Hepatocyte (in vitro differentiated cells): ENCODE measurements around the gene SERGEF. TPM values are rescaled to one million over a fixed set of nuclear protein-coding genes. Genes with fewer than 3 reads are reported as not detected.

Source experiments
- DNase-seq: peaks from one replicate; pipeline ENCODE4 v3.0.0-alpha.2; 2016; ENCODE audit warnings: low spot score
- H2AFZ ChIP-seq: fragments of 200-600 bp; sonication (generic); 2 replicates; pipeline ENCODE4 v1.6.0; 2016; ENCODE audit warnings: antibody characterized with exemption, mild to moderate bottlenecking
- H3K27ac ChIP-seq: fragments of 200-600 bp; sonication (generic); 2 replicates; pipeline ENCODE4 v1.5.1; 2016; ENCODE audit warnings: mild to moderate bottlenecking
- H3K27me3 ChIP-seq: fragments of 200-600 bp; sonication (generic); 2 replicates; pipeline ENCODE4 v1.6.1; 2016
- H3K36me3 ChIP-seq: fragments of 200-600 bp; sonication (generic); replicated peaks from 2 replicates; pipeline ENCODE4 v1.5.1; 2016; ENCODE audit warnings: low read depth; ENCODE audit not compliant: insufficient read depth
- H3K4me1 ChIP-seq: fragments of 200-600 bp; sonication (generic); 2 replicates; pipeline ENCODE4 v1.5.1; 2016; ENCODE audit warnings: mild to moderate bottlenecking, moderate library complexity; ENCODE audit not compliant: insufficient read depth
- H3K4me2 ChIP-seq: fragments of 200-600 bp; sonication (generic); 2 replicates; pipeline ENCODE4 v1.6.0; 2016
- H3K4me3 ChIP-seq: fragments of 200-600 bp; sonication (generic); 2 replicates; pipeline ENCODE4 v1.5.1; 2016; ENCODE audit warnings: mild to moderate bottlenecking
- H3K79me2 ChIP-seq: fragments of 200-600 bp; sonication (generic); 2 replicates; pipeline ENCODE4 v1.6.0; 2017; ENCODE audit warnings: mild to moderate bottlenecking
- H3K9me2 ChIP-seq: fragments of 200-600 bp; sonication (generic); replicated peaks from 2 replicates; pipeline ENCODE4 v1.6.0; 2017; ENCODE audit warnings: mild to moderate bottlenecking; ENCODE audit not compliant: insufficient read depth
- H3K9me3 ChIP-seq: fragments of 200-600 bp; sonication (generic); 2 replicates; pipeline ENCODE4 v1.5.1; 2016; ENCODE audit warnings: low read depth, mild to moderate bottlenecking
- H4K20me1 ChIP-seq: fragments of 200-600 bp; sonication (generic); 2 replicates; pipeline ENCODE4 v1.6.0; 2016; ENCODE audit warnings: mild to moderate bottlenecking; ENCODE audit not compliant: insufficient read depth, poor library complexity, severe bottlenecking
- CTCF ChIP-seq: fragments of 200-600 bp; sonication (generic); IDR thresholded peaks from 2 replicates; pipeline ENCODE4 v1.5.1; 2016; ENCODE audit warnings: antibody characterized with exemption, mild to moderate bottlenecking; ENCODE audit not compliant: poor library complexity
- EZH2 ChIP-seq: fragments of 200-600 bp; sonication (generic); IDR thresholded peaks from 2 replicates; pipeline ENCODE4 v1.6.1; 2016; ENCODE audit warnings: antibody characterized with exemption, mild to moderate bottlenecking, borderline replicate concordance
- EZH2phosphoT487 ChIP-seq: fragments of 200-600 bp; sonication (generic); IDR thresholded peaks from one replicate; pipeline ENCODE4 v1.6.1; 2018; ENCODE audit warnings: antibody characterized with exemption, mild to moderate bottlenecking, low read depth, moderate library complexity; ENCODE audit not compliant: unreplicated experiment, severe bottlenecking
- WGBS: methylation state at CpG from one replicate; pipeline ENCODE4 v1.1.6; 2016; ENCODE audit warnings: low lambda C conversion rate; ENCODE audit errors: missing lambda C conversion rate; 5-methylcytosine and 5-hydroxymethylcytosine counted together
- polyA plus RNA-seq: library from polyadenylated mRNA; unstranded; fragments of >200 nt; fragmentation: Nextera tagmentation; extraction: Ambion mirVana; gene quantifications from 2 replicates; pipeline ENCODE4 v1.2.1, GENCODE V29; 2016
- total RNA-seq: library from RNA; depleted of rRNA; stranded (reverse); fragments of >200 nt; gene quantifications from 2 replicates; pipeline ENCODE4 v1.2.3, GENCODE V29; 2014

The SERGEF gene
- total and polyA plus RNA-seq, 2 experiments from 2014 or later: 21.7 to 28.7 TPM

DNA sequence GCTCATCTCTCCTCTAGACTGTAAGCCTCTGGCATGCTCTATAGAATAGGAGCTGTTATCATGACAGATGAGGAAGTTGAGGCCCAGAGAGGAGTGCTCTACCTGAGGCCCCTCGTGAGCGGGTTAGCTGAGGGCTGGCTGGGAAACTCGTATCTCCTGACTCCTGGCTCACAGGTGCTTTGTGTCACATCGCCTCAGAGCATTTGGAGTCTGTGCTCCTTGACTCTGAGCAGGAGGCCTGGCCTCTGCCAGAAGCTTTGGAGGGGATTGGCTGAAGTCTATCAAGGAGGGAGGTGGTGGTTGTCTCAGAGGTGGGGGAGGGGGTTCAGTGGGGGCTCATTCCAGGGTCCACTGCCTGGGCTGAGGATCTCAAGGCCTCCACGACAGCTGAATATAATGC is 270.8 kb downstream of the SERGEF start:
- H3K4me1 ChIP-seq: no peaks in the 10 kb centered on the region

DNA sequence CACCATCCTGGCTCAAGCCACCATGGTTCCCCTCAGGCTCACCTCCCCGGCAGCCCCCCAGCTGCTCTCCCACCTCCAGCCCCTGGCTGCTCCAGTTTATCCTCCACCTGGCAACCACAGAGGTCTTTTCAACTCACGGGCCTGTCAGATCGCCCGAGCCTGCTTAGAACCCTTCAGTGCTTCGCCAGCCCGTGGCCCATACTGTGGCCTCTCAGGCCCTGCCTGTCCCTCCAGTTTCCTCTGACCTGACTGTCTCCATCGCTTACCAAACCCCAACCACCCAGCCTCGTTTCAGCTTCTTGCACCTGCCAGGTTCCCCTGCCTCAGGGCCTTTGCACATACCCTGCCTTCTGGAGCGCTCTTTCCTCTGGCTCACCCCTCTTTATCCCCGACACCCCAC is 271.4 kb downstream of the SERGEF start:
- H3K4me2 ChIP-seq: no peak overlapping the region
- H3K36me3 ChIP-seq: no peaks in the 10 kb centered on the region
- no peak overlapping the region for H3K4me3 ChIP-seq
- peaks cover 40% of the 10 kb centered on the region for H3K27me3 ChIP-seq
- no peaks in the 10 kb centered on the region for H3K4me1 ChIP-seq
- no peak for DNase-seq
- H4K20me1 ChIP-seq: no peaks in the 10 kb centered on the region
- H3K27ac ChIP-seq: no peak overlapping the region
- no peak overlapping the region for H2AFZ ChIP-seq
- no peaks in the 10 kb centered on the region for H3K79me2 ChIP-seq
- H3K9me3 ChIP-seq: no peaks in the 10 kb centered on the region
- H3K9me2 ChIP-seq: no peaks in the 10 kb centered on the region
- WGBS: 94% methylated on average over 10 of the region's 10 CpGs
- TF ChIP-seq EZH2phosphoT487 (no peak), EZH2 (no peak), CTCF (no peak)

More for the DNA sequence above, 270.8 kb downstream of the SERGEF start:
- TF ChIP-seq CTCF: no peak
- Histone ChIP-seq H3K4me3 (no peak overlapping the region), H3K4me2 (no peak overlapping the region), H3K9me3 (no peaks in the 10 kb centered on the region), H4K20me1 (no peaks in the 10 kb centered on the region), H2AFZ (no peak overlapping the region), H3K9me2 (no peaks in the 10 kb centered on the region), H3K36me3 (no peaks in the 10 kb centered on the region), H3K79me2 (no peaks in the 10 kb centered on the region), H3K27ac (no peak overlapping the region), H3K27me3 (peaks cover 35% of the 10 kb centered on the region)
- no peak for DNase-seq
- 77% methylated on average over 4 of the region's 5 CpGs for WGBS

- Histone ChIP-seq H3K4me1 (no peaks in the 10 kb centered on the region), H3K36me3 (no peaks in the 10 kb centered on the region), H3K27ac (no peak overlapping the region), H3K27me3 (peaks cover 48% of the 10 kb centered on the region), H4K20me1 (no peaks in the 10 kb centered on the region), H3K79me2 (no peaks in the 10 kb centered on the region), H3K4me2 (no peak overlapping the region), H3K4me3 (no peak overlapping the region), H2AFZ (no peak overlapping the region), H3K9me3 (no peaks in the 10 kb centered on the region), H3K9me2 (no peaks in the 10 kb centered on the region)
- DNase-seq: no peak
- TF ChIP-seq EZH2phosphoT487 (no peak), CTCF (no peak), EZH2 (no peak)
- 82% methylated on average over 7 of the region's 7 CpGs for WGBS
Measured at GRCh38 chr11:17740649-17741235, 272.1 kb downstream of the SERGEF start.

DNA sequence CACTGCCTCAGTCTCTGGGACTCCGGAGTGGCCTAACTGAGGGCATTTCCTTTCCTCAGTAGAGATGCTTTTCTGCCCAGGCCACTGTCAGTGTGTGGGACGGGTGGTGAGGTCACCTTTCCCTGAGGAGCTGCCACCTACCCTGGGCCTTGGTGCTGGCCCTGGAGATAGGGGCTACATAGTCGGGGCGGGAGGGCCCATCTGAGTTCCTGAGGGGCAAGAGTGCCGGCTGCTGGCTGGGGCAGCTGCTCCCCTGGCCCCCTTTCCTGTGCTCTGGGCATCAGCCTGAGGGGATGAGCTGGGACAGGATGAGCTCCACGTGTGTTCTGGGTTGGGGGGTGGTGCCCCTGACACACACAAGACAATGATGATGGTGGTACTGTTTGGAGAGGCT is 272.9 kb downstream of the SERGEF start:
- Histone ChIP-seq H3K9me3 (no peaks in the 10 kb centered on the region), H3K4me1 (no peaks in the 10 kb centered on the region), H3K79me2 (no peaks in the 10 kb centered on the region), H4K20me1 (no peaks in the 10 kb centered on the region), H3K27ac (no peak overlapping the region), H3K27me3 (peaks cover 52% of the 10 kb centered on the region), H3K4me2 (no peak overlapping the region), H2AFZ (no peak overlapping the region), H3K9me2 (no peaks in the 10 kb centered on the region), H3K36me3 (no peaks in the 10 kb centered on the region), H3K4me3 (no peak overlapping the region)
- TF ChIP-seq CTCF: no peak
- TF ChIP-seq EZH2: no peak
- TF ChIP-seq EZH2phosphoT487: no peak
- DNase-seq: no peak
- 77% methylated on average over 6 of the region's 6 CpGs for WGBS
